GM12801 (cell line): ENCODE measurements around the gene ARL8A.

Source experiments
- CTCF ChIP-seq: IDR thresholded peaks from one replicate; pipeline ENCODE4 v1.5.1; 2011; ENCODE audit warnings: control low read depth; ENCODE audit not compliant: insufficient read length; ENCODE audit errors: extremely low read depth

Gene ARL8A

GRCh38 chr1:202168861-202169260, 24.3 kb upstream of the ARL8A start:
- TF ChIP-seq CTCF, result no peak

GRCh38 chr1:202167708-202168415, 23.3 kb upstream of the ARL8A start:
- TF ChIP-seq CTCF, result no peak

- no peak for TF ChIP-seq CTCF
Measured at GRCh38 chr1:202165942-202166843, 21.7 kb upstream of the ARL8A start.

GRCh38 chr1:202165267-202165941, 20.9 kb upstream of the ARL8A start:
- no peak for TF ChIP-seq CTCF

GRCh38 chr1:202164271-202165037, 19.9 kb upstream of the ARL8A start:
- no peak for TF ChIP-seq CTCF

GRCh38 chr1:202163281-202164270, 19.0 kb upstream of the ARL8A start:
- TF ChIP-seq CTCF, result no peak
